ES-I3 (cell line): ENCODE results near the gene CNN2.
A peak's percentile ranks its signal among the peaks of the same experiment; 100 is the strongest.

ENCODE experiments used
- H3K36me3 ChIP-seq: 2 replicates; pipeline ENCODE4 v1.6.1; 2013; ENCODE audit warnings: mild to moderate bottlenecking, low read length, control low read depth, moderate library complexity; ENCODE audit not compliant: insufficient read depth
- H3K4me1 ChIP-seq: 2 replicates; pipeline ENCODE4 v1.6.1; 2013; ENCODE audit warnings: mild to moderate bottlenecking, control low read depth, low read length; ENCODE audit not compliant: insufficient read depth
- H3K9ac ChIP-seq: 2 replicates; pipeline ENCODE4 v1.6.1; 2013; ENCODE audit warnings: low read depth, mild to moderate bottlenecking, low read length, moderate library complexity
- H3K9me3 ChIP-seq: 2 replicates; pipeline ENCODE4 v1.6.1; 2013; ENCODE audit warnings: mild to moderate bottlenecking, low read length, moderate library complexity; ENCODE audit not compliant: control insufficient read depth, insufficient read depth

The CNN2 gene

GRCh38 chr19:1011831-1012333 lies 14.5 kb upstream of the CNN2 start:
- Histone ChIP-seq H3K4me1 (peaks cover 7% of the 10 kb centered on the region), H3K9me3 (no peaks in the 10 kb centered on the region), H3K36me3 (no peaks in the 10 kb centered on the region), H3K9ac (no peak overlapping the region)

- Histone ChIP-seq H3K9me3 (no peaks in the 10 kb centered on the region), H3K4me1 (peaks cover 11% of the 10 kb centered on the region), H3K36me3 (no peaks in the 10 kb centered on the region), H3K9ac (no peak overlapping the region)
Measured at GRCh38 chr19:1012334-1012733, 14.1 kb upstream of the CNN2 start.

GRCh38 chr19:1013218-1013617 lies 13.2 kb upstream of the CNN2 start:
- H3K9me3 ChIP-seq: no peaks in the 10 kb centered on the region
- H3K9ac ChIP-seq: no peak overlapping the region
- H3K4me1 ChIP-seq: peaks cover 20% of the 10 kb centered on the region
- no peaks in the 10 kb centered on the region for H3K36me3 ChIP-seq

GRCh38 chr19:1014161-1015060 lies 12.0 kb upstream of the CNN2 start:
- Histone ChIP-seq H3K9me3 (no peaks in the 10 kb centered on the region), H3K36me3 (no peaks in the 10 kb centered on the region), H3K4me1 (peaks cover 22% of the 10 kb centered on the region), H3K9ac (no peak overlapping the region)

GRCh38 chr19:1015061-1015781 lies 11.2 kb upstream of the CNN2 start:
- H3K9me3 ChIP-seq: no peaks in the 10 kb centered on the region
- peaks cover 22% of the 10 kb centered on the region for H3K4me1 ChIP-seq
- no peaks in the 10 kb centered on the region for H3K36me3 ChIP-seq
- H3K9ac ChIP-seq: peak overlapping the region; percentile 20; the same call in 1 of the 2 replicates

GRCh38 chr19:1015782-1016646 lies 10.4 kb upstream of the CNN2 start:
- Histone ChIP-seq H3K9ac (peak overlapping the region; percentile 20; the same call in 1 of the 2 replicates), H3K9me3 (no peaks in the 10 kb centered on the region), H3K36me3 (no peaks in the 10 kb centered on the region), H3K4me1 (peaks cover 22% of the 10 kb centered on the region)

GRCh38 chr19:1016647-1017114 lies 9.7 kb upstream of the CNN2 start:
- H3K9me3 ChIP-seq: no peaks in the 10 kb centered on the region
- H3K4me1 ChIP-seq: peaks cover 22% of the 10 kb centered on the region
- H3K9ac ChIP-seq: no peak overlapping the region
- H3K36me3 ChIP-seq: no peaks in the 10 kb centered on the region

- no peaks in the 10 kb centered on the region for H3K36me3 ChIP-seq
- H3K9me3 ChIP-seq: no peaks in the 10 kb centered on the region
- H3K4me1 ChIP-seq: peaks cover 22% of the 10 kb centered on the region
- H3K9ac ChIP-seq: no peak overlapping the region
Measured at GRCh38 chr19:1017115-1017905, 9.1 kb upstream of the CNN2 start.

- no peaks in the 10 kb centered on the region for H3K36me3 ChIP-seq
- H3K4me1 ChIP-seq: peaks cover 22% of the 10 kb centered on the region
- no peak overlapping the region for H3K9ac ChIP-seq
- no peaks in the 10 kb centered on the region for H3K9me3 ChIP-seq
Measured at GRCh38 chr19:1017906-1018305, 8.5 kb upstream of the CNN2 start.

GRCh38 chr19:1018393-1018792 lies 8.0 kb upstream of the CNN2 start:
- Histone ChIP-seq H3K4me1 (peaks cover 22% of the 10 kb centered on the region), H3K9ac (no peak overlapping the region; the same call in 1 of the 2 replicates), H3K36me3 (no peaks in the 10 kb centered on the region), H3K9me3 (no peaks in the 10 kb centered on the region)

GRCh38 chr19:1018932-1019615 lies 7.3 kb upstream of the CNN2 start:
- peaks cover 22% of the 10 kb centered on the region for H3K4me1 ChIP-seq
- peak overlapping the region; percentile 92; the same call in 1 of the 2 replicates for H3K9ac ChIP-seq
- no peaks in the 10 kb centered on the region for H3K9me3 ChIP-seq
- no peaks in the 10 kb centered on the region for H3K36me3 ChIP-seq

GRCh38 chr19:1019616-1019961 lies 6.8 kb upstream of the CNN2 start:
- peaks cover 22% of the 10 kb centered on the region for H3K4me1 ChIP-seq
- no peaks in the 10 kb centered on the region for H3K9me3 ChIP-seq
- peak overlapping the region; percentile 92; the same call in 1 of the 2 replicates for H3K9ac ChIP-seq
- no peaks in the 10 kb centered on the region for H3K36me3 ChIP-seq
